HG02970 (cell line): Measurements from ENCODE around the gene RAD51B.

Experiments used
- ATAC-seq: cut with Tn5 transposase; IDR thresholded peaks from one replicate; pipeline ENCODE4 v1.9.1; 2021; ENCODE audit warnings: mild to moderate bottlenecking, moderate library complexity, moderate number of reproducible peaks; ENCODE audit not compliant: unreplicated experiment, low FRiP score

The RAD51B gene

GRCh38 chr14:68771631-68772030, 952.1 kb downstream of the RAD51B start:
- ATAC-seq, result no peak

GRCh38 chr14:68772761-68773381, 953.3 kb downstream of the RAD51B start:
- no peak for ATAC-seq

GRCh38 chr14:68774771-68775613, 955.4 kb downstream of the RAD51B start:
- ATAC-seq, result no peak

GRCh38 chr14:68775614-68776126, 956.1 kb downstream of the RAD51B start:
- ATAC-seq, result no peak

GRCh38 chr14:68777644-68778043, 958.1 kb downstream of the RAD51B start:
- no peak for ATAC-seq
